HepG2 (cell line): ENCODE data around the gene STK24.

Source experiments
- CEBPB ChIP-seq: IDR thresholded peaks from 2 replicates; pipeline ENCODE4 v1.6.1; 2011; ENCODE audit warnings: low read depth, low read length, improper control_type of control experiment, borderline replicate concordance
- CREB1 ChIP-seq, 2 experiments: fragments of 450-650 bp in 1 of 2; IDR thresholded peaks; 2 replicates each; pipeline ENCODE4 v1.6.1; 2016 to 2017; ENCODE audit warnings: control low read depth in 1 of 2, mild to moderate bottlenecking in 1 of 2, missing compliant biosample characterization in 1 of 2, missing genetic modification characterization in 1 of 2
- MAZ ChIP-seq, 2 experiments: sonication (generic) in 1 of 2; formaldehyde crosslinking in 1 of 2; IDR thresholded peaks; 2 replicates each; pipeline versions ENCODE4 v1.5.0 to v1.6.1; 2012 to 2020; ENCODE audit warnings: low read depth in 2 of 2, mild to moderate bottlenecking in 2 of 2, borderline replicate concordance in 1 of 2, improper control_type of control experiment in 1 of 2, low read length in 1 of 2, missing genetic modification reagents in 1 of 2, moderate library complexity in 1 of 2
- MED1 ChIP-seq: sonication (generic); formaldehyde crosslinking; IDR thresholded peaks from 2 replicates; pipeline ENCODE4 v1.4.0; 2020; ENCODE audit warnings: missing genetic modification reagents
- PBX3 ChIP-seq: sonication (generic); formaldehyde crosslinking; IDR thresholded peaks from 2 replicates; pipeline ENCODE4 v1.8.1; 2023; ENCODE audit warnings: missing genetic modification reagents, inconsistent platforms, borderline replicate concordance
- POLR2A ChIP-seq, 2 experiments: IDR thresholded peaks; 2 replicates each; pipeline ENCODE4 v1.6.1; 2011; ENCODE audit warnings: low read depth in 2 of 2, low read length in 2 of 2, mild to moderate bottlenecking in 1 of 2, moderate library complexity in 1 of 2; ENCODE audit not compliant: insufficient read depth in 1 of 2
- SATB2 ChIP-seq: sonication (generic); formaldehyde crosslinking; IDR thresholded peaks from 2 replicates; pipeline ENCODE4 v1.5.0; 2020; ENCODE audit warnings: missing genetic modification reagents
- SUZ12 ChIP-seq: fragments of 150-350 bp; IDR thresholded peaks from 2 replicates; pipeline ENCODE4 v1.6.1; 2014; ENCODE audit warnings: low read depth, low read length
- USF2 ChIP-seq, 2 experiments: sonication (generic) in 1 of 2; formaldehyde crosslinking in 1 of 2; IDR thresholded peaks; 2 replicates each; pipeline versions ENCODE4 v1.5.1 to v1.6.1; 2011 to 2020; ENCODE audit warnings: borderline replicate concordance in 1 of 2, low read depth in 1 of 2, low read length in 1 of 2, mild to moderate bottlenecking in 1 of 2, missing genetic modification reagents in 1 of 2, moderate library complexity in 1 of 2
- ZNF770 ChIP-seq: sonication (generic); formaldehyde crosslinking; IDR thresholded peaks from 2 replicates; pipeline ENCODE4 v1.5.0; 2020; ENCODE audit warnings: mild to moderate bottlenecking, missing genetic modification reagents
- TF ChIP-seq, protein P1 (sequence below): sonication (generic); formaldehyde crosslinking; IDR thresholded peaks from 2 replicates; pipeline ENCODE4 v1.5.0; 2020; ENCODE audit warnings: mild to moderate bottlenecking, missing genetic modification reagents, moderate library complexity

GRCh38 chr13:98446234-98446621, 130.7 kb downstream of the STK24 start:
- TF ChIP-seq MAZ (IDR thresholded peaks at IDR 0.05; ENCODE audit: borderline replicate concordance, low read depth, low read length) (no peak), MAZ (CRISPR knock-in tag; IDR thresholded peaks at IDR 0.05; ENCODE audit: low read depth) (no peak), CEBPB (no peak), USF2 (IDR thresholded peaks at IDR 0.05; ENCODE audit: low read depth, low read length) (no peak), USF2 (CRISPR knock-in tag; IDR thresholded peaks at IDR 0.05; ENCODE audit: borderline replicate concordance) (no peak), CREB1 (IDR thresholded peaks at IDR 0.05) (no peak), CREB1 (CRISPR knock-in tag; IDR thresholded peaks at IDR 0.05) (no peak), SUZ12 (no peak), ZNF770 (CRISPR knock-in tag) (no peak), PBX3 (CRISPR knock-in tag) (no peak), POLR2A (IDR thresholded peaks at IDR 0.05; ENCODE audit: insufficient read depth in 1 of 2, low read depth in 2 of 2, low read length in 2 of 2) (no peak), SATB2 (no peak), MED1 (CRISPR knock-in tag) (no peak)
- TF ChIP-seq, protein P1, sequence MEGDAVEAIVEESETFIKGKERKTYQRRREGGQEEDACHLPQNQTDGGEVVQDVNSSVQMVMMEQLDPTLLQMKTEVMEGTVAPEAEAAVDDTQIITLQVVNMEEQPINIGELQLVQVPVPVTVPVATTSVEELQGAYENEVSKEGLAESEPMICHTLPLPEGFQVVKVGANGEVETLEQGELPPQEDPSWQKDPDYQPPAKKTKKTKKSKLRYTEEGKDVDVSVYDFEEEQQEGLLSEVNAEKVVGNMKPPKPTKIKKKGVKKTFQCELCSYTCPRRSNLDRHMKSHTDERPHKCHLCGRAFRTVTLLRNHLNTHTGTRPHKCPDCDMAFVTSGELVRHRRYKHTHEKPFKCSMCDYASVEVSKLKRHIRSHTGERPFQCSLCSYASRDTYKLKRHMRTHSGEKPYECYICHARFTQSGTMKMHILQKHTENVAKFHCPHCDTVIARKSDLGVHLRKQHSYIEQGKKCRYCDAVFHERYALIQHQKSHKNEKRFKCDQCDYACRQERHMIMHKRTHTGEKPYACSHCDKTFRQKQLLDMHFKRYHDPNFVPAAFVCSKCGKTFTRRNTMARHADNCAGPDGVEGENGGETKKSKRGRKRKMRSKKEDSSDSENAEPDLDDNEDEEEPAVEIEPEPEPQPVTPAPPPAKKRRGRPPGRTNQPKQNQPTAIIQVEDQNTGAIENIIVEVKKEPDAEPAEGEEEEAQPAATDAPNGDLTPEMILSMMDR = no peak
